H9 (cell line): ENCODE measurements around the gene NRROS. TPM values are rescaled to one million over a fixed set of nuclear protein-coding genes. Genes with fewer than 3 reads are reported as not detected.

Experiments used
- DNase-seq: peaks from one replicate; pipeline ENCODE4 v3.0.0-alpha.2; 2017
- H2AFZ ChIP-seq: one replicate; pipeline ENCODE4 v1.6.1; 2013; ENCODE audit warnings: mild to moderate bottlenecking, low read length, control low read depth, moderate library complexity
- H2AK5ac ChIP-seq: 2 replicates; pipeline ENCODE4 v1.6.1; 2013; ENCODE audit warnings: low read length, control low read depth, mixed read lengths; ENCODE audit not compliant: insufficient read length
- H2BK120ac ChIP-seq: one replicate; pipeline ENCODE4 v1.6.1; 2013; ENCODE audit warnings: low read depth, mild to moderate bottlenecking, low read length, control low read depth, inconsistent platforms; ENCODE audit not compliant: poor library complexity, severe bottlenecking
- H2BK12ac ChIP-seq: 2 replicates; pipeline ENCODE4 v1.6.1; 2013; ENCODE audit warnings: low read length, control low read depth, mixed read lengths, low read depth; ENCODE audit not compliant: insufficient read length
- H2BK15ac ChIP-seq: 2 replicates; pipeline ENCODE4 v1.6.1; 2013; ENCODE audit warnings: low read depth, low read length, control low read depth
- H2BK20ac ChIP-seq: one replicate; pipeline ENCODE4 v1.6.1; 2013; ENCODE audit warnings: low read depth, mild to moderate bottlenecking, low read length, control low read depth, inconsistent platforms; ENCODE audit not compliant: poor library complexity, severe bottlenecking
- H2BK5ac ChIP-seq: 2 replicates; pipeline ENCODE4 v1.6.1; 2013; ENCODE audit warnings: low read length, control low read depth, mixed read lengths; ENCODE audit not compliant: insufficient read length
- H3K14ac ChIP-seq: 2 replicates; pipeline ENCODE4 v1.6.1; 2013; ENCODE audit warnings: low read length, control low read depth; ENCODE audit not compliant: insufficient read depth
- H3K18ac ChIP-seq: 2 replicates; pipeline ENCODE4 v1.6.1; 2013; ENCODE audit warnings: low read depth, mild to moderate bottlenecking, mixed read lengths, low read length, control low read depth; ENCODE audit not compliant: insufficient read length
- H3K23ac ChIP-seq: 2 replicates; pipeline ENCODE4 v1.6.1; 2013; ENCODE audit warnings: low read length, control low read depth, mixed read lengths, low read depth; ENCODE audit not compliant: insufficient read length
- H3K23me2 ChIP-seq: 2 replicates; pipeline ENCODE4 v1.6.1; 2013; ENCODE audit warnings: low read depth, mild to moderate bottlenecking, mixed read lengths, low read length, control low read depth; ENCODE audit not compliant: insufficient read length, poor library complexity, severe bottlenecking
- H3K27ac ChIP-seq: 2 replicates; pipeline ENCODE4 v1.5.1; 2013; ENCODE audit warnings: low read length, control low read depth, mixed read lengths, low read depth; ENCODE audit not compliant: insufficient read length
- H3K27me3 ChIP-seq: 2 replicates; pipeline ENCODE4 v1.6.1; 2013; ENCODE audit warnings: low read length, control low read depth, inconsistent platforms; ENCODE audit not compliant: insufficient read depth
- H3K4ac ChIP-seq: 2 replicates; pipeline ENCODE4 v1.6.1; 2013; ENCODE audit warnings: low read depth, mild to moderate bottlenecking, control low read depth, inconsistent platforms, low read length, moderate library complexity
- H3K4me1 ChIP-seq: 2 replicates; pipeline ENCODE4 v1.6.1; 2013; ENCODE audit warnings: low read length, control low read depth, inconsistent platforms; ENCODE audit not compliant: insufficient read depth
- H3K4me2 ChIP-seq: 2 replicates; pipeline ENCODE4 v1.6.1; 2013; ENCODE audit warnings: low read length, control low read depth, mixed read lengths; ENCODE audit not compliant: insufficient read length, insufficient read depth
- H3K56ac ChIP-seq: 2 replicates; pipeline ENCODE4 v1.6.1; 2013; ENCODE audit warnings: low read depth, mild to moderate bottlenecking, mixed read lengths, low read length, control low read depth; ENCODE audit not compliant: insufficient read length
- H3K79me1 ChIP-seq: 2 replicates; pipeline ENCODE4 v1.6.1; 2013; ENCODE audit warnings: low read depth, mild to moderate bottlenecking, moderate library complexity, low read length, control low read depth, inconsistent platforms; ENCODE audit not compliant: insufficient read depth, poor library complexity, severe bottlenecking
- H3K79me2 ChIP-seq: 2 replicates; pipeline ENCODE4 v1.6.1; 2013; ENCODE audit warnings: low read length, control low read depth, inconsistent platforms; ENCODE audit not compliant: insufficient read depth
- H3K9ac ChIP-seq: 2 replicates; pipeline ENCODE4 v1.6.1; 2013; ENCODE audit warnings: low read length, control low read depth, mixed read lengths; ENCODE audit not compliant: insufficient read length; ENCODE audit errors: extremely low read depth
- H3K9me3 ChIP-seq: one replicate; pipeline ENCODE4 v1.6.1; 2013; ENCODE audit warnings: low read depth, low read length, inconsistent platforms; ENCODE audit not compliant: control insufficient read depth
- H3T11ph ChIP-seq: one replicate; pipeline ENCODE4 v1.6.1; 2013; ENCODE audit warnings: mild to moderate bottlenecking, low read length, control low read depth, inconsistent platforms
- H4K20me1 ChIP-seq: one replicate; pipeline ENCODE4 v1.6.1; 2013; ENCODE audit not compliant: control insufficient read depth, insufficient read length, insufficient read depth
- H4K5ac ChIP-seq: 2 replicates; pipeline ENCODE4 v1.6.1; 2013; ENCODE audit warnings: low read depth, mild to moderate bottlenecking, mixed read lengths, low read length, control low read depth; ENCODE audit not compliant: insufficient read length
- H4K8ac ChIP-seq: replicated peaks from 2 replicates; pipeline ENCODE4 v1.6.1; 2013; ENCODE audit warnings: low read length, control low read depth, mixed read lengths, low read depth; ENCODE audit not compliant: insufficient read length
- H4K91ac ChIP-seq: 2 replicates; pipeline ENCODE4 v1.6.1; 2013; ENCODE audit warnings: low read depth, mild to moderate bottlenecking, moderate library complexity, mixed read lengths, low read length, control low read depth; ENCODE audit not compliant: insufficient read length
- H3K27ac Mint-ChIP-seq, 3 experiments: 2 replicates in 2 of 3; 3 replicates in 1 of 3; pipeline ENCODE4 v1.8.0; 2020 to 2021; ENCODE audit warnings: mixed read lengths in 3 of 3, mild to moderate bottlenecking in 1 of 3, moderate library complexity in 1 of 3
- H3K27me3 Mint-ChIP-seq: 2 replicates; pipeline ENCODE4 v1.8.0; 2021; ENCODE audit warnings: low read depth, mild to moderate bottlenecking, moderate library complexity, mixed read lengths
- H3K36me3 Mint-ChIP-seq, 3 experiments: 2 replicates in 2 of 3; 3 replicates in 1 of 3; pipeline ENCODE4 v1.8.0; 2020 to 2021; ENCODE audit warnings: low read depth in 3 of 3, mixed read lengths in 3 of 3; ENCODE audit not compliant: insufficient read depth in 1 of 3
- H3K4me1 Mint-ChIP-seq, 2 experiments: 2 replicates each; pipeline ENCODE4 v1.8.0; 2020; ENCODE audit warnings: mixed read lengths in 2 of 2
- H3K4me3 Mint-ChIP-seq, 2 experiments: 2 replicates in 1 of 2; 3 replicates in 1 of 2; pipeline ENCODE4 v1.8.0; 2020 to 2021; ENCODE audit warnings: mild to moderate bottlenecking in 2 of 2, mixed read lengths in 2 of 2, moderate library complexity in 1 of 2
- H3K9me3 Mint-ChIP-seq, 2 experiments: 2 replicates in 1 of 2; 3 replicates in 1 of 2; pipeline ENCODE4 v1.8.0; 2020; ENCODE audit warnings: mild to moderate bottlenecking in 2 of 2, mixed read lengths in 2 of 2, moderate library complexity in 1 of 2
- WGBS: extraction: QIAGEN DNeasy Blood & Tissue Kit; methylation state at CpG from one replicate; pipeline ENCODE4 v1.1.7; 2013; ENCODE audit warnings: missing lambda C conversion rate, low lambda C conversion rate, mixed read lengths; ENCODE audit not compliant: insufficient read length; ENCODE audit errors: extremely low coverage; 5-methylcytosine and 5-hydroxymethylcytosine counted together
- total RNA-seq: library from RNA; stranded (reverse); gene quantifications from 2 replicates; pipeline ENCODE4 v1.2.1, GENCODE V29; 2021
- TF ChIP-seq, protein P1 (sequence below): fragments of 200-600 bp; sonication (generic); conservative IDR thresholded peaks from 3 replicates; pipeline ENCODE4 v1.8.0; 2021; ENCODE audit warnings: antibody characterized with exemption, mild to moderate bottlenecking

The NRROS gene
- total RNA-seq, 1 experiment from 2014 or later = 4.0 TPM

DNA sequence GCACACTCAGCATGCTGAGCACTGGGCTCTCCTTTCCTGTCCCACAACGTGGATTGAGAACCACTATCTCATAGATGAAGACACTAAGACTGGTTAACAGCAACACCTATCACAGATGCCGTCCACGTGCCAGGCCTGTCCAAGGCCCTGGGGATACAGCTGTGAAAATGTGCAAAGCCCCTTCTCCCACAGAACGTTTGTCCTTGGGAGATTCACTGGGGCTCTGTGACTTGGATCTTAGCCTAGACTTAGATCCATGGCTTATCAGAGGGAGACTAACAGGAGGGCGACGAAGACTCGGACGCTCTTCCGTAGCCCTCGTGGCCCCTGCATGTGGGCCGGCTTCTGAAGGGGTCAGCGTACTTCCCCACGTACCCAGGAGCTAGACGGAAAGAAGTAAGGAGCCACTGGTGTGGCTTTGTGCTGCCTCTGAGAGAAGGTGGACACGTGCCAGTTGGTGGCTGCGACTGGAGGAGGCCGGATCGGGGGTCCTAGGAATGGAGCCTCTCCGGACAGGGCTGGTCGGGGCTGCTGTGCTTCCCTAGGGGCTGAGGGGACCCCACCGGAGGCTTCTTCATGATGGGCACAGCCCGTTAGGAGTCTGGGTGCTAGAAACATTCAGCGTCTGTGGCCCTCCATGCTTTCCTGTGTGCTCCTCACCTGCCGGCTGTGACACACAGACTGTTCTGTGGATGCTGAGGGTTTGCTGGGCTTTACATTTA, 964 bp downstream of the NRROS start:
- no peak overlapping the region for H2BK120ac ChIP-seq
- peaks cover 16 to 27% of the 10 kb centered on the region in 2 experiments for H3K4me1 Mint-ChIP-seq
- H4K5ac ChIP-seq = no peak overlapping the region
- no peak overlapping the region for H3K4ac ChIP-seq
- WGBS = no CpG with 5 or more reads among the region's 24 CpGs
- no peak overlapping the region for H4K91ac ChIP-seq
- H3K56ac ChIP-seq = no peak overlapping the region
- H3K14ac ChIP-seq = no peak overlapping the region
- H2BK5ac ChIP-seq = no peak overlapping the region
- H2BK12ac ChIP-seq = no peak overlapping the region
- peak overlapping the region; percentile 21 for H3K18ac ChIP-seq
- H3K36me3 Mint-ChIP-seq = no peaks in the 10 kb centered on the region; a peak in 2 of 7 replicates
- no peak overlapping the region for H3K23ac ChIP-seq
- no peak overlapping the region for H3K9ac ChIP-seq
- no peaks in the 10 kb centered on the region for H3K79me1 ChIP-seq
- H4K8ac ChIP-seq = no peak overlapping the region
- H4K20me1 ChIP-seq = no peaks in the 10 kb centered on the region
- H3K27me3 Mint-ChIP-seq = peaks cover 21% of the 10 kb centered on the region
- H3K9me3 Mint-ChIP-seq = no peaks in the 10 kb centered on the region
- TF ChIP-seq, protein P1, sequence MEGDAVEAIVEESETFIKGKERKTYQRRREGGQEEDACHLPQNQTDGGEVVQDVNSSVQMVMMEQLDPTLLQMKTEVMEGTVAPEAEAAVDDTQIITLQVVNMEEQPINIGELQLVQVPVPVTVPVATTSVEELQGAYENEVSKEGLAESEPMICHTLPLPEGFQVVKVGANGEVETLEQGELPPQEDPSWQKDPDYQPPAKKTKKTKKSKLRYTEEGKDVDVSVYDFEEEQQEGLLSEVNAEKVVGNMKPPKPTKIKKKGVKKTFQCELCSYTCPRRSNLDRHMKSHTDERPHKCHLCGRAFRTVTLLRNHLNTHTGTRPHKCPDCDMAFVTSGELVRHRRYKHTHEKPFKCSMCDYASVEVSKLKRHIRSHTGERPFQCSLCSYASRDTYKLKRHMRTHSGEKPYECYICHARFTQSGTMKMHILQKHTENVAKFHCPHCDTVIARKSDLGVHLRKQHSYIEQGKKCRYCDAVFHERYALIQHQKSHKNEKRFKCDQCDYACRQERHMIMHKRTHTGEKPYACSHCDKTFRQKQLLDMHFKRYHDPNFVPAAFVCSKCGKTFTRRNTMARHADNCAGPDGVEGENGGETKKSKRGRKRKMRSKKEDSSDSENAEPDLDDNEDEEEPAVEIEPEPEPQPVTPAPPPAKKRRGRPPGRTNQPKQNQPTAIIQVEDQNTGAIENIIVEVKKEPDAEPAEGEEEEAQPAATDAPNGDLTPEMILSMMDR = no peak
- H3K79me2 ChIP-seq = no peaks in the 10 kb centered on the region; the same call in 1 of the 2 replicates
- H2BK20ac ChIP-seq = no peak overlapping the region
- no peak overlapping the region for H2AK5ac ChIP-seq
- peak overlapping the region; percentile 23 for H3K4me2 ChIP-seq
- no peak overlapping the region for H3T11ph ChIP-seq
- H3K23me2 ChIP-seq = no peaks in the 10 kb centered on the region
- no peak overlapping the region for H2AFZ ChIP-seq
- H3K27me3 ChIP-seq = no peaks in the 10 kb centered on the region; the same call in 1 of the 2 replicates
- H3K4me3 Mint-ChIP-seq = peak overlapping the region; percentile 24 to 57; a peak in 3 of 5 replicates
- no peak for DNase-seq
- no peak overlapping the region for H3K27ac Mint-ChIP-seq
- H3K4me1 ChIP-seq = no peaks in the 10 kb centered on the region
- no peak overlapping the region for H2BK15ac ChIP-seq
- H3K9me3 ChIP-seq = no peaks in the 10 kb centered on the region
- H3K27ac ChIP-seq = no peak overlapping the region
